IMR-90 (cell line): Measurements from ENCODE around the gene PYGB.

ENCODE experiments used
- CTCF ChIP-seq: conservative IDR thresholded peaks from 2 replicates; pipeline ENCODE4 v1.5.1; 2012; ENCODE audit warnings: mild to moderate bottlenecking, low read depth, low read length, improper control_type of control experiment
- POLR2A ChIP-seq: IDR thresholded peaks from 2 replicates; pipeline ENCODE4 v1.6.1; 2012; ENCODE audit warnings: mild to moderate bottlenecking, low read depth, low read length

- no peak for TF ChIP-seq POLR2A
- TF ChIP-seq CTCF = no peak
Observed at GRCh38 chr20:25327521-25328235, 79.8 kb downstream of the PYGB start.
